ENCODE data around the gene C16orf78. TPM values are rescaled to one million over a fixed set of nuclear protein-coding genes. Genes with fewer than 3 reads are reported as not detected.

The C16orf78 gene
- total and polyA plus RNA-seq, 2 of the 8 experiments (the other 6 are each of a cell fraction or from before 2014, with no cell fraction given) = not detected

GRCh38 chr16:49332589-49333258 is 40.9 kb upstream of the C16orf78 start:
- Histone ChIP-seq H2BK15ac (ENCODE audit: low read length) (peak overlapping the region; percentile 31; the same call in 1 of the 2 replicates), H2AK5ac (ENCODE audit: low read depth, low read length) (no peak overlapping the region), H3K14ac (ENCODE audit: insufficient read length) (no peak overlapping the region), H2BK12ac (ENCODE audit: low read depth, low read length) (no peak overlapping the region), H3K79me1 (ENCODE audit: low read depth, low read length) (no peaks in the 10 kb centered on the region), H3K56ac (replicated peaks; ENCODE audit: insufficient read length, low read depth, low read length) (no peak overlapping the region), H3K9me3 (ENCODE audit: insufficient read depth in 2 of 2, low read depth in 1 of 2, low read length in 1 of 2) (no peaks in the 10 kb centered on the region), H3K9ac (replicated peaks in 1 of 4; ENCODE audit: extremely low read depth in 1 of 4, low read depth in 3 of 4, low read length in 3 of 4) (no peak overlapping the region), H3K4me3 (ENCODE audit: extremely low read depth in 1 of 4, insufficient read depth in 2 of 4, low read depth in 3 of 4, low read length in 4 of 4) (no peak overlapping the region), H3K4ac (replicated peaks; ENCODE audit: insufficient read length, low read depth, low read length) (no peak overlapping the region), H4K20me1 (replicated peaks in 1 of 2; ENCODE audit: control insufficient read depth in 1 of 2, insufficient read depth in 2 of 2, low read length in 2 of 2) (no peaks in the 10 kb centered on the region), H2BK20ac (ENCODE audit: low read length) (no peak overlapping the region), H3K27ac (ENCODE audit: low read depth, low read length) (peak overlapping the region; percentile 21; the same call in 1 of the 2 replicates), H4K8ac (ENCODE audit: extremely low read depth, insufficient read depth, low read length) (no peak overlapping the region; the same call in 1 of the 2 replicates), H2BK120ac (replicated peaks; ENCODE audit: low read depth, low read length) (no peak overlapping the region), H3K36me3 (ENCODE audit: control insufficient read depth in 2 of 4, insufficient read depth in 4 of 4, low read length in 3 of 4) (no peaks in the 10 kb centered on the region), H4K91ac (replicated peaks; ENCODE audit: insufficient read length, low read length) (no peak overlapping the region), H2AFZ (ENCODE audit: low read length) (no peak overlapping the region), H3K79me2 (ENCODE audit: control insufficient read depth in 1 of 2, insufficient read depth in 2 of 2, low read length in 2 of 2) (no peaks in the 10 kb centered on the region), H2BK5ac (ENCODE audit: low read depth, low read length) (no peak overlapping the region), H3K23ac (ENCODE audit: insufficient read length) (no peak overlapping the region), H3K4me2 (ENCODE audit: insufficient read depth in 1 of 2, low read depth in 2 of 2, low read length in 2 of 2) (peak overlapping the region; percentile 29 to 43; a peak in 2 of 4 replicates), H3K23me2 (ENCODE audit: low read depth, low read length) (no peaks in the 10 kb centered on the region), H3K4me1 (replicated peaks in 1 of 4; ENCODE audit: control insufficient read depth in 3 of 4, insufficient read depth in 4 of 4, low read length in 3 of 4) (peaks cover 0 to 9% (median 4%) of the 10 kb centered on the region in 4 experiments; a peak in 4 of 7 replicates), H3K18ac (ENCODE audit: extremely low read depth, low read length) (peak overlapping the region; percentile 11; the same call in 1 of the 2 replicates), H3K27me3 (replicated peaks in 1 of 4; ENCODE audit: control insufficient read depth in 3 of 4, extremely low read depth in 1 of 4, insufficient read depth in 3 of 4, low read length in 3 of 4) (no peaks in the 10 kb centered on the region; a peak in 1 of 7 replicates), H4K5ac (ENCODE audit: insufficient read length, low read depth, low read length) (no peak overlapping the region)
- CTCF ChIA-PET (ENCODE audit: partially characterized antibody) = interaction anchor here (0.6 to 2.0 kb wide), 4 partner anchors 15 to 497 kb away, joined by 3 to 6 read pairs (median 4); no protein-coding TSS in a partner anchor
- no peak for DNase-seq (ENCODE audit: low read depth in 1 of 2, low spot score in 2 of 2)
- 77% methylated on average over 2 of the region's 2 CpGs; no CpG with 5 or more reads in 1 of the 2 experiments for WGBS, 2 experiments (ENCODE audit: extremely low coverage in 1 of 2, insufficient coverage in 1 of 2, insufficient read length in 1 of 2, insufficient replicate concordance in 2 of 2, low coverage in 1 of 2, low lambda C conversion rate in 2 of 2, missing lambda C conversion rate in 1 of 2)
- FAIRE-seq = no peak
- POLR2A ChIA-PET (ENCODE audit: partially characterized antibody) = interaction anchor here (0.7 to 0.8 kb wide), 2 partner anchors 9 to 19 kb away, joined by 3 read pairs; no protein-coding TSS in a partner anchor
- TF ChIP-seq POLR2AphosphoS5 (IDR thresholded peaks at IDR 0.05; ENCODE audit: low read depth, low read length) (no peak), KDM1A (IDR thresholded peaks at IDR 0.05; ENCODE audit: borderline replicate concordance, low read length) (peak; percentile 80; the same call in 1 of the 2 replicates), RFX5 (IDR thresholded peaks at IDR 0.05; ENCODE audit: borderline replicate concordance, low read depth, low read length) (peak; percentile 13; the same call in 1 of the 2 replicates), NRF1 (IDR thresholded peaks at IDR 0.05; ENCODE audit: low read depth, low read length) (no peak), EZH2 (IDR thresholded peaks at IDR 0.05; ENCODE audit: low read depth, low read length, severe bottlenecking) (no peak), HDAC6 (IDR thresholded peaks at IDR 0.05; ENCODE audit: low read depth, low read length) (no peak), SAP30 (IDR thresholded peaks at IDR 0.05; ENCODE audit: insufficient read depth, insufficient replicate concordance, low read length) (no peak), ASH2L (IDR thresholded peaks at IDR 0.05; ENCODE audit: low read length) (no peak), KDM4A (IDR thresholded peaks at IDR 0.05; ENCODE audit: low read depth, low read length, severe bottlenecking) (no peak), SIX5 (IDR thresholded peaks at IDR 0.05; ENCODE audit: low read depth, low read length) (no peak), EGR1 (IDR thresholded peaks at IDR 0.05; ENCODE audit: borderline replicate concordance, low read depth, low read length) (no peak), SUZ12 (IDR thresholded peaks at IDR 0.05; ENCODE audit: low read length) (no peak)
